Natural killer cell treated with Interleukin-12 subunit alpha and Interleukin-12 subunit beta and Interleukin-15 and Interleukin-18, amount 100 ng/mL, for 72 hours (primary cell): ENCODE measurements around the gene ORC3. TPM values are rescaled to one million over a fixed set of nuclear protein-coding genes. Genes with fewer than 3 reads are reported as not detected.
"Not testable (repeated sequence)": the region's sequence is repeated elsewhere in the genome, so short reads cannot be mapped to it uniquely, and the experiment has no call there.

Experiments
- ATAC-seq, 2 donors: fragments of 150-1000 bp; cut with Tn5 transposase in 1 of 2; sonication (Bioruptor Pico), chemical (Tn5 transposase) in 1 of 2; 2 replicates each; pipeline ENCODE4 v1.10.0; 2021
- DNase-seq: peaks from one replicate; pipeline ENCODE4 v3.0.0; 2022; ENCODE audit warnings: low spot score
- H3K27ac Mint-ChIP-seq, 2 donors: 1 replicate in 1 of 2; 2 replicates in 1 of 2; pipeline ENCODE4 v1.8.0; 2022; ENCODE audit warnings: mixed read lengths in 2 of 2, mild to moderate bottlenecking in 1 of 2, moderate library complexity in 1 of 2
- H3K27me3 Mint-ChIP-seq, 2 donors: 1 replicate in 1 of 2; 2 replicates in 1 of 2; pipeline ENCODE4 v1.8.0; 2022; ENCODE audit warnings: mixed read lengths in 2 of 2
- H3K36me3 Mint-ChIP-seq: one replicate; pipeline ENCODE4 v1.8.0; 2022; ENCODE audit warnings: mixed read lengths
- H3K4me1 Mint-ChIP-seq, 2 donors: 1 replicate in 1 of 2; 2 replicates in 1 of 2; pipeline ENCODE4 v1.8.0; 2022; ENCODE audit warnings: low read depth in 2 of 2, mixed read lengths in 2 of 2, mild to moderate bottlenecking in 1 of 2
- H3K4me3 Mint-ChIP-seq: one replicate; pipeline ENCODE4 v1.8.0; 2022; ENCODE audit warnings: mixed read lengths
- H3K9me3 Mint-ChIP-seq: 2 replicates; pipeline ENCODE4 v1.8.0; 2022; ENCODE audit warnings: mixed read lengths
- total RNA-seq, 2 donors: library from RNA; stranded (reverse); gene quantifications; one replicate each; pipeline ENCODE4 v1.2.3, GENCODE V29; 2022

ORC3 gene
- total RNA-seq, 2 donors from 2014 or later, result 24.6 to 30.9 TPM

DNA sequence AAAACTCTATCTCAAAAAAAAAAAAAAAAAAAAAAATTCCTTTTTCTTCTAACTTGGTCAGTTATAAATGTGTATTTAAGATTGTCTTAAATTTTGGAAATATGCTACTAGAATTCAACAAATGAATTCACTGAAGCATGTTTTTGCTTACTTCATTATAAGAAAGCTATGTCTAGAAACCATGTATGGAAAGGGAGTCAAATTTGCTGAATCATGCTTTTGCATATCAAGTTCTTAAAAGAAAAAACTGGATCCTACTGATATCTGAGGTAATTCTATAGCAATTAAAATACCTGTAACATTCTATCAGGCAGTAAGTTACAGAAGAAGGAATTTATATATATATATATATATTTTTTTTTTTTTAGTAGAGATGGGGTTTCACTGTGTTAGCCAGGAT is 84.4 kb downstream of the ORC3 start:
- Mint-ChIP-seq H3K9me3 (no peaks in the 10 kb centered on the region), H3K27ac (no peak overlapping the region), H3K4me3 (no peak overlapping the region), H3K36me3 (peaks cover 31% of the 10 kb centered on the region), H3K27me3 (no peaks in the 10 kb centered on the region), H3K4me1 (peaks cover 28 to 30% of the 10 kb centered on the region in 2 donors)
- no peak for DNase-seq
- no peak for ATAC-seq

DNA sequence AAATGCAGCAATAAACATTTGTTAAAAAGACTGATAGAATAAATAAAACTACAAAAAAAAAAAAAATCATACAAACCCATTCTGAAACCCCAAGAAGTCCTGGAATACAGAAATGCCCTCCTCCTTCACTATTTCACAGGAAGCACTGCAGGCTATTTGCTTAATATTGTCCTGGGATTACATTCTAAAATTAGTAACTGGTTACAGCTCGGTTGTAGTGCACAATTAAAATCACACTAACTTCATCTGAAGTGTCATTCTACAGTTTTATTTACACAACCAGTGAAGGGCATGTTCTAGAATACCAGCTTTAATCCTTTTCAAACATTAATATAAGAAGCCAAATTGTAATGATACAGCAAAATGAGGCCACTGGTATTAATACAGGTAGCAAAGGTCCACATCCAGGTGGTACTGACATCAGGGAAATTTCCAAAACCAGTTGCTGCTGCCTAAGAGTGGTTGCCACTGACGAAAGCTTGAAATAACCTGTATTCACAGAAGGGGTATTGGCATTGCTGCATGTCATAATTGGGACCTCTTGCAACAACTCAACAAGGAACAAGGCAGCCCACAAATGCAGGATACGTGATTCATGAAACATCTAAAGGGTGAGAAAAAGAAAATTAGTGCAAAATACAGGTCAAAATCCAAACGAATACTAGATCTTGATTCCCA is 85.2 kb downstream of the ORC3 start:
- H3K4me3 Mint-ChIP-seq, result no peak overlapping the region
- H3K27ac Mint-ChIP-seq, result no peak overlapping the region
- DNase-seq (no peak), ATAC-seq (no peak)
- H3K36me3 Mint-ChIP-seq, result peaks cover 37% of the 10 kb centered on the region
- no peaks in the 10 kb centered on the region for H3K27me3 Mint-ChIP-seq
- H3K4me1 Mint-ChIP-seq, result peaks cover 30 to 38% of the 10 kb centered on the region in 2 donors
- H3K9me3 Mint-ChIP-seq, result no peaks in the 10 kb centered on the region

DNA sequence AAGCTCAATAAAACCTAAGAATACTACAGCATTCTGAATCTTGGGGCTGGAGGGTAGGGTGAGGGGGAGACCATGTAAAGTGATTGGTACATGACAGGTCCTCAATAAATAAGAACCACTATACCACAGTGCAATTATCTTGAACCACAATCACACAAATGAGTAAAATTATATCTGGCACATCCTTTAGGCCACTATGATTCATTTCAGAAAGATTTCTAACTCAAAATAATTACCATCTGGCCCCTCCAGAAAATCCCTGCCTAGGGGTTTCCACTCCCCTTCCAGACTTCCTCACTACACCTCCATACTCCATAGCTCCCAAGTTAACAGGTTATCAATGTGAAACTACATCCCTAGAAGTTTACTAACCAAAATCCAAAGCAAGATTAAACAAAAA is 92.4 kb downstream of the ORC3 start:
- ATAC-seq (peak; percentile 75 to 94), DNase-seq (no peak)
- peaks cover 12% of the 10 kb centered on the region for H3K36me3 Mint-ChIP-seq
- H3K27ac Mint-ChIP-seq, result peak overlapping the region; percentile 64 to 79
- no peaks in the 10 kb centered on the region for H3K9me3 Mint-ChIP-seq
- peaks cover 44 to 65% of the 10 kb centered on the region in 2 donors for H3K4me1 Mint-ChIP-seq
- H3K27me3 Mint-ChIP-seq, result no peaks in the 10 kb centered on the region
- peak overlapping the region; percentile 41 for H3K4me3 Mint-ChIP-seq

DNA sequence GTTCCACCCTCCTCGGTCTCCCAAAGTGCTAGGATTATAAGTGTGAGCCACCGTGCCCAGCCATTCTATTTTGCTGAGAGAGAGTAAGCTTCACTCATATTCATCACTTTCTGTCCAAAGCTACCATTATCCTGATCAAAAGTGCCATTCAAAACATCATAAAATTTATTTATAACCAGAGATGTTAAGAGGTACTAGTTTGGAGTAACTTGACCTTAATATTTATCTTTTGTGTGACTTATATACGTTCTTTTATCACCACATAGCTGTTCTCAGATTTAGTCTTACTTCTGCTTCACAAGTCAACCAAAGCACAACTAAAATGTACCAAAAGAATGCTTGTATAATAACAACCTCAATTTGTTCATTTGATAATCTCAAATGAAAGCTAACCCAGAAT is 94.0 kb downstream of the ORC3 start:
- peaks cover 37 to 57% of the 10 kb centered on the region in 2 donors for H3K4me1 Mint-ChIP-seq
- H3K27ac Mint-ChIP-seq, result peak overlapping the region in 1 of 2 donors; percentile 3
- DNase-seq (no peak), ATAC-seq (no peak)
- H3K4me3 Mint-ChIP-seq, result peak overlapping the region; percentile 60
- no peaks in the 10 kb centered on the region for H3K9me3 Mint-ChIP-seq
- peaks cover 5% of the 10 kb centered on the region for H3K36me3 Mint-ChIP-seq
- no peaks in the 10 kb centered on the region for H3K27me3 Mint-ChIP-seq

DNA sequence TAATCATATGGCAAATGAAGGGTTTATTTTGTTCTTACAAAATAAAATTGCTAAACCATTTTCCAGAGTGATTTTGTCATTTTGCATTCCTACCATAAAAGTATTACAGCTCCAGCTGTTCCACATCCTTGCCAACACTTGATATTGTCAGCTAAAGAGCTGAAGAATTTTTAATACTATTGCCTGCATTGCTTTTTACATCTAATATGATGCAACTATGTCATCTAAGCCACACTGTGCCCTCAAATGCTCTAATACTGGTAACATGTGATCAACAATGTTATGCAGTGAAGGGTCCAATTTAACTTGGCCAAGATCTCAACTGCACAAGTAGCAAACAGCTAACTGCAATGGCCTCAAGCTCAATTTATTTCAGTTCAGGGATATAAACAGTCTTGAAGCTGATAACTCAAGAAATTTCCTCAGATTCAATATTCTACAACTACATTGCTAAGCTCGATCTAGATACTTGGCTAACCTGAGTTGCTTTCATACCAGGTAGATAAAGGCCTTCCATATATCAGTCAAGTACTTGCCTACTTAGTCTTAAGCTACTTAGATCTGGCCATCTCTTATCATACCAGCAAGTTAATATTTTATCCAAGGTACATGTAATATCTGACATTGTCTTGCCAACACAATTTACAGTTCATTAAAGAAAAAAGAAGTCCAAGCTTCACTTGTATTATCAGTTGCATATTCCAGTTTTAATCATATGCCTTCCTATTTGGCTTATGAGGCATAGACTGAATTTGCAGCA is 95.1 kb downstream of the ORC3 start:
- Mint-ChIP-seq H3K27ac (peak overlapping the region in 1 of 2 donors; percentile 3), H3K4me1 (peaks cover 32 to 50% of the 10 kb centered on the region in 2 donors), H3K9me3 (no peaks in the 10 kb centered on the region), H3K27me3 (no peaks in the 10 kb centered on the region), H3K4me3 (no peak overlapping the region), H3K36me3 (no peaks in the 10 kb centered on the region)
- ATAC-seq (no peak), DNase-seq (no peak)

DNA sequence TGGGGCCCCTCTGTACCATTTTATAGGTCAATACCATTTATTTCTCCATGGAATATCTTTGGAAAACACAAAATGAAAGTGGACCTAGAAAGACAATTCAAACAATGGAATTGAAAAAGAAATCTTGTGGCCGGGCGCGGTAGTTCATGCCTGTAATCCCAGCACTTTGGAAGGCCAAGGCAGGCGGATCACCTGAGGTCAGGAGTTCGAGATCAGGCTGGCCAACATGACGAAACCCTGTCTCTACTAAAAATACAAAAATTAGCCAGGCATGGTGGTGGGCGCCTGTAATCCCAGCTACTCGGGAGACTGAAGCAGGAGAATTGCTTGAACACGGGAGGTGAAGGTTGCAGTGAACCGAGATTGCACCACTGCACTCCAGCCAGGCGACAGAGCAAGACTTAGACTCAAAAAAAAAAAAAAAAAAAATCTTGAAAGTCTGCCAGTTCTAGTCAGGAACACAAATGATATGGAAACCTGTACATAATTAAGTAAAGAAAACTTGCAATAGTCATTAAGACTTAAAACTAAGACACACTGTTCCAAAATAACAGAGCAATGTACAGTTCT is 96.8 kb downstream of the ORC3 start:
- not testable (repeated sequence) for H3K36me3 Mint-ChIP-seq, H3K27me3 Mint-ChIP-seq, H3K27ac Mint-ChIP-seq, DNase-seq, H3K4me3 Mint-ChIP-seq, ATAC-seq, H3K9me3 Mint-ChIP-seq
- H3K4me1 Mint-ChIP-seq, result peaks cover 43 to 53% of the 10 kb centered on the region in 2 donors

DNA sequence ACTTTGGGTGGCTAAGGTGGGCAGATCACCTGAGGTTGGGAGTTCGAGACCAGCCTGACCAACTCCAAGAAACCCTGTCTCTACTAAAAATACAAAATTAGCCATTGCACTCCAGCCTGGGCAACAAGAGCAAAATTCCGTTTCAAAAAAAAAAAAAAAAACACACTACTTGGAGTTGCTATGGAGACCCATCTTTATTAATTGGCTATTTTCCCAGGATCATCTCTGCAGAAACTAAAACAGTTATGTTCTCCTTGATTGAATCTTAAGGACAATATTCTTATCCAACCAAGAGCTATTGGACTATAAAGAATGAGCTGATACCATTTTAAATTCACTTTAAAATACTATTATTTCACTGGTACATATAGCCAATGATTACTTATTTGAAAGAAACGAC is 97.4 kb downstream of the ORC3 start:
- Mint-ChIP-seq H3K9me3 (no peaks in the 10 kb centered on the region), H3K36me3 (no peaks in the 10 kb centered on the region), H3K4me3 (no peak overlapping the region), H3K4me1 (peaks cover 45 to 53% of the 10 kb centered on the region in 2 donors), H3K27me3 (no peaks in the 10 kb centered on the region), H3K27ac (no peak overlapping the region)
- DNase-seq (no peak), ATAC-seq (no peak)

DNA sequence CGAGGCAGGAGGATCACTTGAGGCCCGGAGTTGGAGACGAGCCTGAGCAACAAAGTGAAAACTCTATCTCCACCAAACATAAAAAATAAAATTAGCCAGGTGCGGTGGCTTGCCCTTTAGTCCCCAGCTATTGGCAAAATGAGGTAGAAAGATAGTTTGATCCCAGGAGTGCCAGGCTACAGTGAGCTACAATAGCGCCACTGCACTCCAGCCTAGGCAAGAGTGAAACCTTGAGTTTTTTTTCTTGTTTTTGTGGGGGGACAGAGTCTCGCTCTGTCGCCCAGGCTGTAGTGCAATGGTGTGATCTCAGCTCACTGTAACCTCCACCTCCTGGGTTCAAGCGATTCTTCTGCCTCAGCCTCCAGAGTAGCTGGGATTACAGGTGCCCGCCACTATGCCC is 98.0 kb downstream of the ORC3 start:
- H3K4me3 Mint-ChIP-seq, H3K36me3 Mint-ChIP-seq, DNase-seq, ATAC-seq, H3K27me3 Mint-ChIP-seq, H3K27ac Mint-ChIP-seq, H3K9me3 Mint-ChIP-seq: not testable (repeated sequence)
- H3K4me1 Mint-ChIP-seq, result peaks cover 43 to 51% of the 10 kb centered on the region in 2 donors

DNA sequence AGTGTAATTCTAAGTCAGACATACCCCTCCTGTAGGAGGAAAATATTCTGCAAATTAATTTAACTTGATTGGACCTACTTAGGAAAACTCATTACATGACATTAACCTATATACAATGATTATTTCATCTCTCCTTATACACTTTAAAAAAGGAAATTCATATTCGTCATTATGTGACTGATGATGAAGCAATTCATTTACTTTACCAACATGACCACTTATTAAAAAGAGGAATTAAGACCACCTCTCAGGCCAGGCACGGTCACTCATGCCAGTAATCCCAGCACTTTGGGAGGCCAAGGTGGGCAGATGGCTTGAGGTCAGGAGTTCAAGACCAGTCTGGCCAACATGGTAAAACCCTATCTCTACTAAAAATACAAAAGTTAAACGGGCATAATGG is 100.5 kb downstream of the ORC3 start:
- ATAC-seq (no peak), DNase-seq (no peak)
- Mint-ChIP-seq H3K9me3 (no peaks in the 10 kb centered on the region), H3K27me3 (no peaks in the 10 kb centered on the region), H3K4me1 (peaks cover 38 to 44% of the 10 kb centered on the region in 2 donors), H3K4me3 (no peak overlapping the region), H3K36me3 (no peaks in the 10 kb centered on the region), H3K27ac (no peak overlapping the region)

DNA sequence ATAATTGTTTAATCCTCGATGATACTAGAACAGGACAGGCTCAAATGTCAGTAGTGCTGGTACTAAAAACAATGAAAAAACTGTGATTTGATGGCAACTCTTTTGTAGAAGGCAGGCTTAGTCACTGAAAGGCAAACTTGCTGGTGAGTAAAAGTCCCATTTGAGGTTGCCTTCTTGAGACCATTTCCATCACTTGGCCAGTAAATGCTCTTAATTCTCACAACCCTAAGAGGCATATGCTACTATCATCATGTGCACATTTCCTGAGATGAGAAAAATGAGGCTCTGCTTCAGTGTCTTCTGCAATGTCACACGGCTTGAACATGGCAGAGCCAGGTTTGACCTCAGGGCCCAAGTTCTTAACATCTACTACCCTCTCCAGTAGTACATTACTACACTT is 102.2 kb downstream of the ORC3 start:
- H3K4me3 Mint-ChIP-seq, result no peak overlapping the region
- H3K4me1 Mint-ChIP-seq, result peaks cover 38 to 42% of the 10 kb centered on the region in 2 donors
- no peaks in the 10 kb centered on the region for H3K27me3 Mint-ChIP-seq
- no peaks in the 10 kb centered on the region for H3K9me3 Mint-ChIP-seq
- ATAC-seq (no peak), DNase-seq (no peak)
- peak overlapping the region in 1 of 2 donors; percentile 15 for H3K27ac Mint-ChIP-seq
- no peaks in the 10 kb centered on the region for H3K36me3 Mint-ChIP-seq

DNA sequence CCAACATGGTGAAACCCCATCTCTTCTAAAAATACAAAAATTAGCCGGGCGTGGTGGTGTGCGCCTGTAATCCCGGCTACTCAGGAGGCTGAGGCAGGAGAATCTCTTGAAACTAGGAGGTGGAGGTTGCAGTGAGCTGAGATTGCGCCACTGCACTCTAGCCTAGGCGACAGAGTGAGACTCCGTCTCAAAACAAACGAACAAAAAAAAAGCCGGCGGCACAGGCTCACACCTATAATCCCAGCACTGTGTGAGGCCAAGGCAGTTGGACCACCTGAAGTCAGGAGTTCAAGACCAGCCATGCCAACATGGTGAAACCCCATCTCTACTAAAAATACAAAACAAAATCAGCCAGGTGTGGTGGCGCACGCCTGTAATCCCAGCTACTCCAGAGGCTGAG is 106.9 kb downstream of the ORC3 start:
- not testable (repeated sequence) for H3K9me3 Mint-ChIP-seq, ATAC-seq, DNase-seq, H3K27me3 Mint-ChIP-seq
- peak overlapping the region; percentile 53 to 98 for H3K27ac Mint-ChIP-seq
- H3K4me3 Mint-ChIP-seq, result peak overlapping the region; percentile 99
- peaks cover 47 to 75% of the 10 kb centered on the region in 2 donors for H3K4me1 Mint-ChIP-seq
- H3K36me3 Mint-ChIP-seq, result peaks cover 20% of the 10 kb centered on the region

DNA sequence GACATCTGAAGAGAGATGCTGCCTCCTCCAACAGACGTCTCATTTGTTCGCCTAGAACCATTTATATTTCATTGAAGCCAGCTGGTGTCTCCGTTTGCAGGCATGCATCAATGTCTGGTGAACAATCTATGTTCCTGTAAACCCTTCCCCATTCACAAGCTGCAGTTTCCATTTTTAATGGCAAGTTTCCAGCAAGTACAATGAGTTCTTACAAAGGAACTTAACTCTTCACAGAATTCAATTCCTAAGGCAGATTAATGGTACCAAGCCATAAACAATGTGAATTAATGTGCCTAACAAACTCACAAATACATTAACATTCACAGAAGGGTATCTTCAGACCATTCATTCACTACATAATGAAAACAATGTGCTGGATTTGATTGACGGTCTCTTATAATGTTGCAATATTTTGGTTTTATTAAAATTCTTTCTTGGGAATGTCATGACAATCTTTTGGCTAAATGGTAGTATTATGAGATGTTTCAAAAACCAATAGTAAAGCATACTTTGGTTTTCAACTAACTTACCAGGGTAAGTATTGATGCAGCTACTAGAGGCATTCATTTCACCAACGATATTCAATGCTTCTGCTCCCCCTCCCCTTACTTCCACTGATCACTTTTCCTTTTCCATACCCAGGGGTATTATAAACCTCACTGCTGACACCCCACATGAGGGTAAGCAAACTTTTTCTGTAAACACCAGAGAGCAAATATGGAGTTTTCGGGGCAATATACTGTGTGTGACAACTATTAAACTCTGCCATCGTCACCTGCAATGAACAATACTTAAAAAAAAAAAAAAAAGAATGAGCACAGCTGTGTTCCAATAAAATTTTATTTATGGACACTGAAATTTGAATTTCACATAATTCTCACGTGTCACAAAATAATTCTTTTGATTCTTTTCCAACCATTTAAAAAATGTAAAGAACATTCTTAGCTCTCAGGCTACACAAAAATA is 107.9 kb downstream of the ORC3 start:
- Mint-ChIP-seq H3K36me3 (peaks cover 20% of the 10 kb centered on the region), H3K27ac (peak overlapping the region; percentile 96 to 98), H3K4me3 (peak overlapping the region; percentile 99), H3K27me3 (no peaks in the 10 kb centered on the region), H3K9me3 (no peaks in the 10 kb centered on the region), H3K4me1 (peaks cover 48 to 74% of the 10 kb centered on the region in 2 donors)
- ATAC-seq (no peak), DNase-seq (no peak)

DNA sequence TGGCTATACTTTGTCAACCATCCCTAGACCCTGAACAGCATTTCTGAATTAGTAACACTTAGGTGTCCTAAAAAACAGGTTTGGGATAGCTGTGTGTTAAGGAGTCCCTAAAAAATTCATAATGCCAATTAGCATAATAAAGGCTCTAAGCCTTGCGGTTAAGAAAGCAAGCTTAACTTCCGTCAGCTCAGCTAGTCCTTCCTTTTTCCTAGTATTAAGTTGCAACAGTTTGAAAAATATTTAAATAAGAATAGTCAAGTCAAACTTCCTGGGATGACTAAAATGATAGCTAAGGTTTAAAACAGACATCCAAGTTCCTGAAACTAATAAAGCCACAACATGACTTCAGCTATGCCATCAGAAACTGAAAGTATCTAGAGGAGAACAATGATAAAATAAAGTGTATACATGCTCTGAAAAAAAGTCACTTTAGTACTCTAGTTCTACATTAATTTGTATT is 108.6 kb downstream of the ORC3 start:
- no peak for DNase-seq
- H3K27ac Mint-ChIP-seq, result peak overlapping the region; percentile 96 to 98
- ATAC-seq, result no peak
- H3K27me3 Mint-ChIP-seq, result no peaks in the 10 kb centered on the region
- H3K9me3 Mint-ChIP-seq, result no peaks in the 10 kb centered on the region
- H3K4me1 Mint-ChIP-seq, result peaks cover 45 to 78% of the 10 kb centered on the region in 2 donors
- peaks cover 20% of the 10 kb centered on the region for H3K36me3 Mint-ChIP-seq
- peak overlapping the region; percentile 99 for H3K4me3 Mint-ChIP-seq
